ENCODE results near the gene GLYATL2.

GLYATL2 gene

GRCh38 chr11:58844361-58845005, at the start of gene GLYATL2:
TSS of gene GLYATL2 (minus strand) at chr11:58844704. CDS start at chr11:58839612, 5,092 bp downstream.
- DNase-seq (ENCODE audit: low read depth) = no peak

- no peak for DNase-seq (ENCODE audit: low read depth)
Observed at GRCh38 chr11:58893899-58894298, 49.4 kb upstream of the GLYATL2 start.

GRCh38 chr11:58888579-58888978, 44.1 kb upstream of the GLYATL2 start:
- DNase-seq (ENCODE audit: low read depth) = no peak

- no peak for DNase-seq (ENCODE audit: low read depth)
Observed at GRCh38 chr11:58887452-58887851, 42.9 kb upstream of the GLYATL2 start.

- DNase-seq (ENCODE audit: low read depth) = no peak
Observed at GRCh38 chr11:58880625-58881024, 36.1 kb upstream of the GLYATL2 start.

- DNase-seq (ENCODE audit: low read depth) = no peak
Observed at GRCh38 chr11:58880166-58880565, 35.7 kb upstream of the GLYATL2 start.

- DNase-seq (ENCODE audit: low read depth) = no peak
Observed at GRCh38 chr11:58867556-58867955, 23.1 kb upstream of the GLYATL2 start.

GRCh38 chr11:58866788-58867187, 22.3 kb upstream of the GLYATL2 start:
- DNase-seq (ENCODE audit: low read depth) = no peak

- DNase-seq (ENCODE audit: low read depth) = no peak
Observed at GRCh38 chr11:58864335-58864734, 19.8 kb upstream of the GLYATL2 start.

GRCh38 chr11:58863697-58864096, 19.2 kb upstream of the GLYATL2 start:
- DNase-seq (ENCODE audit: low read depth) = no peak

- DNase-seq (ENCODE audit: low read depth) = no peak
Observed at GRCh38 chr11:58861533-58861932, 17.0 kb upstream of the GLYATL2 start.

- no peak for DNase-seq (ENCODE audit: low read depth)
Observed at GRCh38 chr11:58856806-58857205, 12.3 kb upstream of the GLYATL2 start.

- no peak for DNase-seq (ENCODE audit: low read depth)
Observed at GRCh38 chr11:58845386-58845785, 882 bp upstream of the GLYATL2 start.

GRCh38 chr11:58837707-58838388, 6.7 kb downstream of the GLYATL2 start:
- no peak for DNase-seq (ENCODE audit: low read depth)

GRCh38 chr11:58832056-58832645, 12.4 kb downstream of the GLYATL2 start:
- DNase-seq (ENCODE audit: low read depth) = no peak

- DNase-seq (ENCODE audit: low read depth) = no peak
Observed at GRCh38 chr11:58830673-58831301, 13.7 kb downstream of the GLYATL2 start.

GRCh38 chr11:58829786-58830185, 14.7 kb downstream of the GLYATL2 start:
- no peak for DNase-seq (ENCODE audit: low read depth)

- no peak for DNase-seq (ENCODE audit: low read depth)
Observed at GRCh38 chr11:58813693-58814092, 30.8 kb downstream of the GLYATL2 start.

- no peak for DNase-seq (ENCODE audit: low read depth)
Observed at GRCh38 chr11:58811499-58811898, 33.0 kb downstream of the GLYATL2 start.

GRCh38 chr11:58807343-58807742, 37.2 kb downstream of the GLYATL2 start:
- DNase-seq (ENCODE audit: low read depth) = no peak

- no peak for DNase-seq (ENCODE audit: low read depth)
Observed at GRCh38 chr11:58805065-58805464, 39.4 kb downstream of the GLYATL2 start.

- DNase-seq (ENCODE audit: low read depth) = no peak
Observed at GRCh38 chr11:58801974-58802545, 42.4 kb downstream of the GLYATL2 start.

- DNase-seq (ENCODE audit: low read depth) = no peak
Observed at GRCh38 chr11:58801302-58801701, 43.2 kb downstream of the GLYATL2 start.

All from stimulated activated CD8-positive, alpha-beta memory T cell treated with anti-CD3 and anti-CD28 coated beads, Interleukin-12 subunit alpha, Interleukin-12 subunit beta, amount 100 ng/mL, for 1 hour (primary cell).